AG20443 (cell line): ENCODE results near the gene ATP5F1B.
"Not testable (repeated sequence)": the region's sequence is repeated elsewhere in the genome, so short reads cannot be mapped to it uniquely, and the experiment has no call there.

Source experiments
- DNase-seq: peaks from one replicate; pipeline ENCODE4 v3.0.0; 2012; ENCODE audit warnings: low spot score, mixed read lengths

ATP5F1B gene

GRCh38 chr12:56645717-56646446 is at the start of gene ATP5F1B:
Gene ATP5F1B, minus strand, starts transcription at chr12:56645984. Its CDS starts 21 bp downstream, at chr12:56645963.
- peak; percentile 96 for DNase-seq

- DNase-seq: no peak
Measured at GRCh38 chr12:56694161-56694560, 48.4 kb upstream of the ATP5F1B start.

- no peak for DNase-seq
Measured at GRCh38 chr12:56688846-56689109, 43.0 kb upstream of the ATP5F1B start.

- DNase-seq: peak; percentile 99
Measured at GRCh38 chr12:56688129-56688845, 42.5 kb upstream of the ATP5F1B start, which contains the start of gene PTGES3. Gene PTGES3, minus strand, starts transcription at chr12:56688284. Its CDS starts 285 bp downstream, at chr12:56687999.

- DNase-seq: peak; percentile 11
Measured at GRCh38 chr12:56687223-56688128, 41.7 kb upstream of the ATP5F1B start.

GRCh38 chr12:56684745-56685359 is 39.1 kb upstream of the ATP5F1B start:
- DNase-seq: no peak

- DNase-seq: no peak
Measured at GRCh38 chr12:56682323-56682722, 36.5 kb upstream of the ATP5F1B start.

- no peak for DNase-seq
Measured at GRCh38 chr12:56679883-56680575, 34.2 kb upstream of the ATP5F1B start.

- DNase-seq: no peak
Measured at GRCh38 chr12:56678852-56679251, 33.1 kb upstream of the ATP5F1B start.

- no peak for DNase-seq
Measured at GRCh38 chr12:56677680-56678079, 31.9 kb upstream of the ATP5F1B start.

GRCh38 chr12:56676851-56677580 is 31.2 kb upstream of the ATP5F1B start:
- DNase-seq: no peak

- no peak for DNase-seq
Measured at GRCh38 chr12:56671608-56672007, 25.8 kb upstream of the ATP5F1B start.

- no peak for DNase-seq
Measured at GRCh38 chr12:56670836-56671235, 25.1 kb upstream of the ATP5F1B start.

GRCh38 chr12:56668197-56668457 is 22.3 kb upstream of the ATP5F1B start:
- no peak for DNase-seq

- DNase-seq: no peak
Measured at GRCh38 chr12:56661979-56662638, 16.3 kb upstream of the ATP5F1B start.

GRCh38 chr12:56661560-56661959 is 15.8 kb upstream of the ATP5F1B start:
- DNase-seq: no peak

GRCh38 chr12:56658921-56659320 is 13.1 kb upstream of the ATP5F1B start:
- no peak for DNase-seq

- DNase-seq: no peak
Measured at GRCh38 chr12:56657416-56658379, 11.9 kb upstream of the ATP5F1B start.

- not testable (repeated sequence) for DNase-seq
Measured at GRCh38 chr12:56653781-56654180, 8.0 kb upstream of the ATP5F1B start.
